NCI-H146 treated with DMSO at 0.1 percent for 48 hours (cell line): ENCODE measurements around the gene C12orf76.
"Not testable (repeated sequence)": the region's sequence is repeated elsewhere in the genome, so short reads cannot be mapped to it uniquely, and the experiment has no call there.

ENCODE experiments used
- DNase-seq: peaks from one replicate; lab custom pipeline; 2025; ENCODE audit not compliant: unreplicated experiment; lab: John Stamatoyannopoulos, UW

C12orf76 gene, protein sequence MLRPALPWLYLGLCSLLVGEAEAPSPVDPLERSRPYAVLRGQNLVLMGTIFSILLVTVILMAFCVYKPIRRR

DNA sequence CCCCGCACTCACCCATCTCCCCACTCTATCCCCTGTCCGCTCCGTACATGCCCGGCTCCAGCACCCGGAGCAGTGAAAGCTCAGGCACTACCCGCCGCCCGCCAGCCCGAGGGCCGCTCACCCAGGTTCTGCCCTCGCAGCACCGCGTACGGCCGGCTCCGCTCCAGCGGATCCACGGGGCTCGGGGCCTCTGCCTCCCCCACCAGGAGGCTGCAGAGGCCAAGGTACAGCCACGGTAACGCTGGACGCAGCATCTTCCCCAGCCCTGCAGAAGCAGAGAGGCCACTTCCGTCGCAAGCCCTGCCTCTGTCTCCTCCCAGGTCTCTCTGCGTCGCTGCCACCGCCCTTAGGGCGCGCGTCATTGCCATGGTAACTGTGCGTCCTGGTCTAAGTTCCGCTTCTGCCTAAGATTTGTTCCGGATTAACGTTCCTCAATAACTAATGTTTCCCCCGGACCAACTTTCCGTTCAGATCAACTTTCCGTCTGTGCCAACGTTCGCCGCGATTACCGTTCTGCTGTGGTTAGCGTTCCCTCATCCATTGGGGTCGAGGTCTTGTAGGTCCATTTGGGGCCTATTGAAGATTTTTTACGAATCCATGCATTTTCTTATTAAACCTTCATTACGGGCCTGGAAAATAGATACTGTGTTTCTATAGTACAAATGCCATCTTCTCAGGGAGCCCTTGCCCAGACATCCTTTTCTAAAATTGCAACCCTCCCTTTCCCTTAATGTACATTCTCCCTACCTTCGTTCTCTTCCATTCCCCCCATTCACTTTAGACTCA lies at the start of gene C12orf76:
Gene C12orf76 (minus strand): TSS at position 281 of the 786 bp plus-strand sequence. CDS start 27 bp downstream, at position 254.
- peak; percentile 93 for DNase-seq

DNA sequence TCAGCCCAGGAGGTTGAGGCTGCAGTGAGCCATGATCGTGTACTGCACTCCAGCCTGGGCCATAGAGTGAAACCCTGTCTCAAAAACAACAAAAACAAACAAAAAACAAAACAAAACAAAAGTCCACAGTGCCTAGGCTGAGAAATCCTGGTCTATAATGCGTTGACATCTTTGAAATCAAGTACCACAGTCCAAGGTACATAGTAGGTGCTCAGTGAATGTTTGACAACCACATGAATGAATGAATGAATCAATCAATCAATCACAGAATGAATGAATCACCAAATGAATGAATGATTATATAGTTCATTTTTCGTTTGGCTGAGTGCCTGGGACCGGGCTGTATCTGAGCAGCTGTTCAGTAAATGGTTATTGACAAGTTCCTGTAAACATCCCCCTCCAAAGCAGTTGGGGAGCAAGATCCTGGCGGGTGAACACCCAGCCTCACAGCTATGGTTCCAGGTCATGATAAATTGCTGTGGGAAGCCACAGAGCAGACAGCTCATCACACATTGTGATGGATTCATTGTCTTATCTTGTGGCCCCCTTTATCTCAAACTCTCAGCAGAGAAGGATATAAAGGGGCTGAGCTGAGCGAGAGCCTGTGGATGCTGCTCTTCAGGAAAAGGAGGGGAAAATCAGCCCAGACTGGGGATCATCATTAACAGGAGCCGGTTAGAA lies 45.4 kb upstream of the C12orf76 start:
- no peak for DNase-seq

DNA sequence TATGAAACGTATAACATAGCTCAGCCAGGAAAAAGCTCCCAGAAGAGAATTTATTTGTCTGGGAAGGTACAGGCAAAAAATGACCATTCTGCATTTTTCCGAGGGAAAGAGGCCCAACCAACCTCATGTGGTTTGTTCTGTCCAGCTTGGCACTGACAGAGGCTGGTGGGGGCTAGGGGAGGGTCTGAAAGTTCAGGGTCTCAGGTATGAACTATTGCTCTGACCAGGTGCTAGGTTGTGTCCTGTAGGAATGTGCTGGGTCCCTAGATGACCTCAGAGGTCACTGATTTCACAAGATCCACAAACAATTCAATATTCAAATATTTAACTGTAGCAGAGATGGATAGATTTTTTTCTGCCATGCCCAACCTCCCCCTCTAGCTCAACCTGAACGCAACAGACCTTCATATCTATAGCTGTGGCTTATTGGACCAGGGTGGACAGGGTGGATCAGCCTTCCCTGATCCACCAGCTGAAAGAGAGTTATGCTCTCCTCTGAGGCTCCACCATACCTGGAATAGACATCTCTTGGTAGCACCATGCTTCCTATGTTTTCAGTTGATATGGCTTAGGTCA lies 42.9 kb upstream of the C12orf76 start:
- no peak for DNase-seq

DNA sequence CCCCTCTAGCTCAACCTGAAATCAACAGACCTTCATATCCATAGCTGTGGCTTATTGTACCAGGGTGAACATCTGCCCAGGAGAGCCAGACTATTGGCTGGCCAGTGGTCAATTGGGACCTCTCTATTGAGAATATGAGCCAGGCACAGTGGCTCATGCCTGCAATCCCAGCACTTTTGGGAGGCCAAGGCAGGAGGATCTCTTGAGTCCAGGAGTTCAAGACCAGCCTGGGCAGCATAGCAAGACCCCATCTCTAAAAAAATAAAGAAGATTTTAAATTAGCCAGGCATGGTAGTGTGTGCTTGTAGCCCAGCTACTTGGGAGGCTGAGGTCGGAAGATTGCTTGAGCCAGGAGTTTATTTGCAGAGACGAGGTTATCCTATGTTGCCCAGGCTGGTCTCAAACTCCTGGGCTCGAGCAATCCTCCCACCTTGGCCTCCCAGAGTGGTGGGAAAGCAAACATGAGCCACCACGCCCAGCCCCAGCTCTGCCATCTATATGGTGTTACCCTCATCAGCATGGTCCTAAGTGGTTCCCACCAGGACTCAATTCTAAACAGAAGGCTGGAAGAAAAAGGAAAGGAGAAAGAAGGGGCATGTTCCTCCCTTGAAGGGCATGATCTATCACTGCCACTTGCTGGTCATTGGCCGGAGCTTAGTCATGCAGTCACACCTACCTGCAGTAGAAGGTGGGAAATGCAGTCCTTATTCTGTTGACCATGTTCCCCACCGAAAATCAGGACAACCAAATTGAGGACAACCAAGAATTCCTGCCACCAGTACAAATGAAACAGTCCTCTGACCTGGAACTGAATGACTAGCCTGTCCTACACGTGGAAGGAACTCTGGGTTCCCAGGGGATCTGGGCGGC lies 42.2 kb upstream of the C12orf76 start:
- DNase-seq: no peak

GRCh38 chr12:110088936-110089335 lies 40.6 kb upstream of the C12orf76 start:
- DNase-seq: no peak

GRCh38 chr12:110088216-110088615 lies 39.9 kb upstream of the C12orf76 start:
- not testable (repeated sequence) for DNase-seq

GRCh38 chr12:110084314-110085015 lies 36.1 kb upstream of the C12orf76 start:
- no peak for DNase-seq

- DNase-seq: no peak
Measured at GRCh38 chr12:110080410-110080809, 32.1 kb upstream of the C12orf76 start.

- DNase-seq: peak; percentile 52
Measured at GRCh38 chr12:110079477-110080400, 31.4 kb upstream of the C12orf76 start.

DNA sequence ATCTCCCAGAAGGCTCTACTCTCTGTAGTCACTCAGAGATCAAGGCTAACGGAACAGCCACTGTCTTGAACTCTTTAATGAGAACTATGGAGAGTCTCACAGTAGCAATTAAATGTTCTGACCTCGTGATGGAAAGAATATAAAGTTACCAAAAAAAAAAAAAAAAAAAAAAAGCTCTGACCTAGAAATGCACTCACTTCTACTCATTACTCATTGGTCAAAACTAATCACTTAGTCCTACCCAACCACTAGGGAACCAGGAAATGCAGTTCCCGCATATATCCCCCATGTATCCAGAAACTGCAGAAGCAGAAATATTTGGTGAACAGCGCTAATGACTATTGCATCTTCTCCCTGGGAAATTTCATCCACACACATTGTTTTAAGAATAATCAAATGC lies 29.5 kb upstream of the C12orf76 start:
- no peak for DNase-seq

- DNase-seq: no peak
Measured at GRCh38 chr12:110075880-110076279, 27.6 kb upstream of the C12orf76 start.

DNA sequence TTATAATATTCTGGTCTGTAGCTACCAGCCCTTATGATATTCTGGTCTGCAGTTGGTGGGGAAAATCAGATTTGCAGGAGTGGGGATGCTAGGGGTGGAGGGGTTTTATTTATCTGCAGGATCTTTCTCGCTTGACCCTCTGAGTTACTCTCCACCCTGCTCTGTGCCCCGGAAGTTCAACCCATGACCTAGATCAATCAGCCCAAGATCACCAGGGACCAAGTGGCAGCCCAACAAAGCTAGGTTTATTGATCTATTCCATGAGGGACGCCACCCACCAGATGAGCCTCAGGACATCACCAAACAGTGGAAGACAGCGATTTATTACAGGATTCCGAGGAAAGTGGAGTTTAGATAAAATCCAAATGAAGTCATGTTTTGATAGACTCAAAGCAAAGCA lies 25.8 kb upstream of the C12orf76 start:
- DNase-seq: no peak

GRCh38 chr12:110073049-110073831 lies 24.9 kb upstream of the C12orf76 start:
- DNase-seq: peak; percentile 36

- DNase-seq: not testable (repeated sequence)
Measured at GRCh38 chr12:110072636-110073035, 24.3 kb upstream of the C12orf76 start.

DNA sequence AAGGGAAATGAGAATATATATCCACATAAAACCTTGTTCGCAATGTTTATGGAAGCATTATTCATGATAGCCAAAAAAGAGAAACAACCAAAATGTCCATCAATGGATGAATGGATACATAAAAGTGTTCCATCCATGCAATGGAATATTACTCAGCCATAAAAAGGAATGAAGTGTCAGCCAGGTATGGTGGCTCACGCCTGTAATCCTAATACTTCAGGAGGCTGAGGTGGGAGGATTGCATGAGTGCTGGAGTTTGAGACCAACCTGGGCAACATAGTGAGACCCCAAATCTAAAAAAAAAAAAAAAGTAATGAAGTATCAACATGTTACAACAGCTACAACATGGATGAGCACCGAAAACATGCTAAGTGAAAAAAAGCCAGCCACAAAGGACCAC lies 23.6 kb upstream of the C12orf76 start:
- DNase-seq: no peak

- DNase-seq: no peak
Measured at GRCh38 chr12:110071504-110071903, 23.2 kb upstream of the C12orf76 start.

- no peak for DNase-seq
Measured at GRCh38 chr12:110068654-110069053, 20.3 kb upstream of the C12orf76 start.

GRCh38 chr12:110068115-110068514 lies 19.8 kb upstream of the C12orf76 start:
- not testable (repeated sequence) for DNase-seq
